HepG2 (cell line): ENCODE measurements around the gene APOM. TPM values are rescaled to one million over a fixed set of nuclear protein-coding genes. Genes with fewer than 3 reads are reported as not detected.

Experiments used
- ATF7 ChIP-seq, 2 experiments: fragments of 450-650 bp in 1 of 2; sonication (generic) in 1 of 2; formaldehyde crosslinking in 1 of 2; IDR thresholded peaks; 2 replicates each; pipeline versions ENCODE4 v1.4.0 to v1.6.1; 2016 to 2020; ENCODE audit warnings: antibody characterized with exemption in 1 of 2, mild to moderate bottlenecking in 1 of 2, missing genetic modification reagents in 1 of 2
- DNMT3B ChIP-seq: conservative IDR thresholded peaks from 2 replicates; pipeline ENCODE4 v1.6.1; 2016; ENCODE audit warnings: missing biosample characterization, control low read depth
- NFE2L2 ChIP-seq: fragments of 150-350 bp; IDR thresholded peaks from 2 replicates; pipeline ENCODE4 v1.6.1; 2014; ENCODE audit warnings: low read length
- SAP130 ChIP-seq: IDR thresholded peaks from 2 replicates; pipeline ENCODE4 v1.6.1; 2016; ENCODE audit warnings: low read depth
- SIX4 ChIP-seq: sonication (generic); formaldehyde crosslinking; IDR thresholded peaks from 2 replicates; pipeline ENCODE4 v1.4.0; 2020; ENCODE audit warnings: missing genetic modification reagents
- SMAD9 ChIP-seq: sonication (generic); formaldehyde crosslinking; IDR thresholded peaks from 2 replicates; pipeline ENCODE4 v1.5.1; 2020; ENCODE audit warnings: mild to moderate bottlenecking, missing genetic modification reagents
- SSRP1 ChIP-seq: IDR thresholded peaks from 2 replicates; pipeline ENCODE4 v1.6.1; 2016; ENCODE audit warnings: control low read depth
- THYN1 ChIP-seq: sonication (generic); formaldehyde crosslinking; IDR thresholded peaks from 2 replicates; pipeline ENCODE4 v1.8.1; 2023; ENCODE audit warnings: low read depth, mild to moderate bottlenecking, moderate library complexity, missing genetic modification reagents, borderline replicate concordance
- ZBTB1 ChIP-seq: sonication (generic); formaldehyde crosslinking; IDR thresholded peaks from 2 replicates; pipeline ENCODE4 v1.4.0; 2020; ENCODE audit warnings: missing genetic modification reagents, borderline replicate concordance
- ZBTB42 ChIP-seq: sonication (generic); formaldehyde crosslinking; IDR thresholded peaks from 2 replicates; pipeline ENCODE4 v1.5.0; 2020; ENCODE audit warnings: mild to moderate bottlenecking, missing genetic modification reagents
- ZIK1 ChIP-seq: sonication (generic); formaldehyde crosslinking; IDR thresholded peaks from 2 replicates; pipeline ENCODE4 v1.5.0; 2020; ENCODE audit warnings: mild to moderate bottlenecking, low read depth, missing genetic modification reagents, borderline replicate concordance
- ZNF180 ChIP-seq: sonication (generic); formaldehyde crosslinking; IDR thresholded peaks from 2 replicates; pipeline ENCODE4 v1.4.0; 2020; ENCODE audit warnings: low read depth, missing genetic modification reagents, borderline replicate concordance
- ZNF33B ChIP-seq: sonication (generic); formaldehyde crosslinking; IDR thresholded peaks from 2 replicates; pipeline ENCODE4 v1.5.1; 2020; ENCODE audit warnings: mild to moderate bottlenecking, missing genetic modification reagents
- ZNF501 ChIP-seq: sonication (generic); formaldehyde crosslinking; IDR thresholded peaks from 2 replicates; pipeline ENCODE4 v1.5.1; 2020; ENCODE audit warnings: mild to moderate bottlenecking, moderate library complexity, missing genetic modification reagents
- ZNF773 ChIP-seq: sonication (generic); formaldehyde crosslinking; IDR thresholded peaks from 2 replicates; pipeline ENCODE4 v1.4.0; 2020; ENCODE audit warnings: missing genetic modification reagents, borderline replicate concordance
- ZNF788 ChIP-seq: sonication (generic); formaldehyde crosslinking; IDR thresholded peaks from 2 replicates; pipeline ENCODE4 v1.5.0; 2020; ENCODE audit warnings: mild to moderate bottlenecking, missing genetic modification reagents, borderline replicate concordance
- ZNF850 ChIP-seq: sonication (generic); formaldehyde crosslinking; conservative IDR thresholded peaks from 2 replicates; pipeline ENCODE4 v1.9.0; 2021; ENCODE audit warnings: mild to moderate bottlenecking, missing genetic modification reagents
- polyA plus RNA-seq, 8 experiments: library from polyadenylated mRNA; depleted of rRNA in 3 of 8; stranded (reverse) in 7 of 8; unstranded in 1 of 8; fragments of >200 nt; fragmentation: Illumina TruSeq in 4 of 8; extraction: Trizol in 4 of 8; gene quantifications; 2 replicates each; pipeline versions ENCODE4 v1.2.1 to v1.2.3, GENCODE V29; 2011 to 2016; ENCODE audit warnings: low read depth in 4 of 8, missing spikeins in 1 of 8, mixed read lengths in 1 of 8; ENCODE audit not compliant: insufficient read depth in 1 of 8
- total RNA-seq, 5 experiments: library from RNA; depleted of rRNA; stranded (reverse); fragments of >200 nt; fragmentation: Illumina TruSeq; extraction: Trizol; gene quantifications; 2 replicates each; pipeline ENCODE4 v1.2.3, GENCODE V29; 2016; ENCODE audit warnings: low read depth in 1 of 5
- TF ChIP-seq, protein P1 (sequence below): sonication (generic); formaldehyde crosslinking; IDR thresholded peaks from 2 replicates; pipeline ENCODE4 v1.8.0; 2022; ENCODE audit warnings: mild to moderate bottlenecking, missing genetic modification reagents; ENCODE audit not compliant: insufficient replicate concordance
- TF ChIP-seq, protein P2 (sequence below): sonication (generic); formaldehyde crosslinking; IDR thresholded peaks from 2 replicates; pipeline ENCODE4; 2020; ENCODE audit warnings: missing genetic modification reagents, mild to moderate bottlenecking, borderline replicate concordance
- TF ChIP-seq, protein P3 (sequence below), 2 experiments: IDR thresholded peaks; 2 replicates each; pipeline ENCODE4 v1.6.1; 2011 to 2012; ENCODE audit warnings: low read length in 2 of 2, borderline replicate concordance in 1 of 2, low read depth in 1 of 2, mild to moderate bottlenecking in 1 of 2, moderate library complexity in 1 of 2

APOM gene
- total and polyA plus RNA-seq, 2 of the 13 experiments (the other 11 are each of a cell fraction or from before 2014, with no cell fraction given) = 98.2 to 1,140 TPM

DNA sequence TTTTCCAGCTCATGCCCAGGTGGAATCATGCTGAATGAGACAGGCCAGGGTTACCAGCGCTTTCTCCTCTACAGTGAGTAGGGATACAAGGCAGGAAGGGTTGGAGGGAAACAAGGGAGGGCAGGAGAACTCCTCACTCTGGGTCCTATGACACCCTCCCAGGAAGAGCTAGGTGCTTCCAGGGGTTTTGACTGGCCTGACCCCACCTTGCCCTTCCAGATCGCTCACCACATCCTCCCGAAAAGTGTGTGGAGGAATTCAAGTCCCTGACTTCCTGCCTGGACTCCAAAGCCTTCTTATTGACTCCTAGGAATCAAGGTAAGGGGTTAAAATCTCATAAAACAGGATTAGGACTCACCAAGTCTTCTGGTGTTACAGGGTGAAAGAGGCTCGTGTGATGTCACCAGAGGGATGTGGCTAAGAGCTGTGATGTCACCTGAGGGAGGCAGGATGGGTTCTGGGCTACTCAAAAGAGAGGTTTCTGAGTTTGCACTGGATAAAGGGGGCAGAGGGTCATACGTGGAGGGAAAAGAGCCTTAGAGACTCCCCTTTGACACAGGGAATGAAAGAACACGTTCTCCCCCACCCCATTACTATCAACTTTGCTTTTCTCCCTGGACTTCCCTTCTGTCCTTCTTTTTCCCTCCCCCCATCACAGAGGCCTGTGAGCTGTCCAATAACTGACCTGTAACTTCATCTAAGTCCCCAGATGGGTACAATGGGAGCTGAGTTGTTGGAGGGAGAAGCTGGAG lies 1.9 kb downstream of the APOM start (continued):
- TF ChIP-seq, protein P1, sequence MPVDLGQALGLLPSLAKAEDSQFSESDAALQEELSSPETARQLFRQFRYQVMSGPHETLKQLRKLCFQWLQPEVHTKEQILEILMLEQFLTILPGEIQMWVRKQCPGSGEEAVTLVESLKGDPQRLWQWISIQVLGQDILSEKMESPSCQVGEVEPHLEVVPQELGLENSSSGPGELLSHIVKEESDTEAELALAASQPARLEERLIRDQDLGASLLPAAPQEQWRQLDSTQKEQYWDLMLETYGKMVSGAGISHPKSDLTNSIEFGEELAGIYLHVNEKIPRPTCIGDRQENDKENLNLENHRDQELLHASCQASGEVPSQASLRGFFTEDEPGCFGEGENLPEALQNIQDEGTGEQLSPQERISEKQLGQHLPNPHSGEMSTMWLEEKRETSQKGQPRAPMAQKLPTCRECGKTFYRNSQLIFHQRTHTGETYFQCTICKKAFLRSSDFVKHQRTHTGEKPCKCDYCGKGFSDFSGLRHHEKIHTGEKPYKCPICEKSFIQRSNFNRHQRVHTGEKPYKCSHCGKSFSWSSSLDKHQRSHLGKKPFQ (CRISPR knock-in tag) = no peak
- TF ChIP-seq THYN1 (CRISPR knock-in tag) (no peak), ZBTB42 (CRISPR knock-in tag) (peak; percentile 18; the same call in 1 of the 2 replicates), SSRP1 (CRISPR knock-in tag) (no peak), SAP130 (0 out of 2 replicates have a peak, but pooled peaks have one; percentile 4), SMAD9 (CRISPR knock-in tag) (no peak), SIX4 (0 out of 2 replicates have a peak, but pooled peaks have one; percentile 9), ZNF788 (no peak), DNMT3B (CRISPR knock-in tag) (no peak), NFE2L2 (no peak), ZNF501 (no peak), ZNF850 (CRISPR knock-in tag) (no peak), ZBTB1 (CRISPR knock-in tag) (no peak), ATF7 (IDR thresholded peaks at IDR 0.05) (0 out of 2 replicates have a peak, but pooled peaks have one; percentile 16), ATF7 (CRISPR knock-in tag; IDR thresholded peaks at IDR 0.05) (no peak), ZNF33B (CRISPR knock-in tag) (no peak; the same call in 1 of the 2 replicates), ZNF773 (no peak), ZNF180 (CRISPR knock-in tag) (no peak), ZIK1 (CRISPR knock-in tag) (no peak)
- TF ChIP-seq, protein P2, sequence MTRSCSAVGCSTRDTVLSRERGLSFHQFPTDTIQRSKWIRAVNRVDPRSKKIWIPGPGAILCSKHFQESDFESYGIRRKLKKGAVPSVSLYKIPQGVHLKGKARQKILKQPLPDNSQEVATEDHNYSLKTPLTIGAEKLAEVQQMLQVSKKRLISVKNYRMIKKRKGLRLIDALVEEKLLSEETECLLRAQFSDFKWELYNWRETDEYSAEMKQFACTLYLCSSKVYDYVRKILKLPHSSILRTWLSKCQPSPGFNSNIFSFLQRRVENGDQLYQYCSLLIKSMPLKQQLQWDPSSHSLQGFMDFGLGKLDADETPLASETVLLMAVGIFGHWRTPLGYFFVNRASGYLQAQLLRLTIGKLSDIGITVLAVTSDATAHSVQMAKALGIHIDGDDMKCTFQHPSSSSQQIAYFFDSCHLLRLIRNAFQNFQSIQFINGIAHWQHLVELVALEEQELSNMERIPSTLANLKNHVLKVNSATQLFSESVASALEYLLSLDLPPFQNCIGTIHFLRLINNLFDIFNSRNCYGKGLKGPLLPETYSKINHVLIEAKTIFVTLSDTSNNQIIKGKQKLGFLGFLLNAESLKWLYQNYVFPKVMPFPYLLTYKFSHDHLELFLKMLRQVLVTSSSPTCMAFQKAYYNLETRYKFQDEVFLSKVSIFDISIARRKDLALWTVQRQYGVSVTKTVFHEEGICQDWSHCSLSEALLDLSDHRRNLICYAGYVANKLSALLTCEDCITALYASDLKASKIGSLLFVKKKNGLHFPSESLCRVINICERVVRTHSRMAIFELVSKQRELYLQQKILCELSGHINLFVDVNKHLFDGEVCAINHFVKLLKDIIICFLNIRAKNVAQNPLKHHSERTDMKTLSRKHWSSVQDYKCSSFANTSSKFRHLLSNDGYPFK (CRISPR knock-in tag) = no peak
- TF ChIP-seq, protein P3, sequence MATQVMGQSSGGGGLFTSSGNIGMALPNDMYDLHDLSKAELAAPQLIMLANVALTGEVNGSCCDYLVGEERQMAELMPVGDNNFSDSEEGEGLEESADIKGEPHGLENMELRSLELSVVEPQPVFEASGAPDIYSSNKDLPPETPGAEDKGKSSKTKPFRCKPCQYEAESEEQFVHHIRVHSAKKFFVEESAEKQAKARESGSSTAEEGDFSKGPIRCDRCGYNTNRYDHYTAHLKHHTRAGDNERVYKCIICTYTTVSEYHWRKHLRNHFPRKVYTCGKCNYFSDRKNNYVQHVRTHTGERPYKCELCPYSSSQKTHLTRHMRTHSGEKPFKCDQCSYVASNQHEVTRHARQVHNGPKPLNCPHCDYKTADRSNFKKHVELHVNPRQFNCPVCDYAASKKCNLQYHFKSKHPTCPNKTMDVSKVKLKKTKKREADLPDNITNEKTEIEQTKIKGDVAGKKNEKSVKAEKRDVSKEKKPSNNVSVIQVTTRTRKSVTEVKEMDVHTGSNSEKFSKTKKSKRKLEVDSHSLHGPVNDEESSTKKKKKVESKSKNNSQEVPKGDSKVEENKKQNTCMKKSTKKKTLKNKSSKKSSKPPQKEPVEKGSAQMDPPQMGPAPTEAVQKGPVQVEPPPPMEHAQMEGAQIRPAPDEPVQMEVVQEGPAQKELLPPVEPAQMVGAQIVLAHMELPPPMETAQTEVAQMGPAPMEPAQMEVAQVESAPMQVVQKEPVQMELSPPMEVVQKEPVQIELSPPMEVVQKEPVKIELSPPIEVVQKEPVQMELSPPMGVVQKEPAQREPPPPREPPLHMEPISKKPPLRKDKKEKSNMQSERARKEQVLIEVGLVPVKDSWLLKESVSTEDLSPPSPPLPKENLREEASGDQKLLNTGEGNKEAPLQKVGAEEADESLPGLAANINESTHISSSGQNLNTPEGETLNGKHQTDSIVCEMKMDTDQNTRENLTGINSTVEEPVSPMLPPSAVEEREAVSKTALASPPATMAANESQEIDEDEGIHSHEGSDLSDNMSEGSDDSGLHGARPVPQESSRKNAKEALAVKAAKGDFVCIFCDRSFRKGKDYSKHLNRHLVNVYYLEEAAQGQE (IDR thresholded peaks at IDR 0.05; ENCODE audit: borderline replicate concordance in 1 of 2, low read depth in 1 of 2, low read length in 2 of 2) = 0 out of 4 replicates have a peak, but pooled peaks of 1 of the 2 experiments have one; percentile 34
